PFSK-1 (cell line): ENCODE results near the gene TMPRSS9.

Source experiments
- FOXP2 ChIP-seq: optimal IDR thresholded peaks from 2 replicates; pipeline ENCODE3; 2011; ENCODE audit warnings: borderline replicate concordance, control low read depth, inconsistent platforms; ENCODE audit not compliant: insufficient read depth; ENCODE audit errors: extremely low read length, extremely low read depth
- POLR2AphosphoS5 ChIP-seq: IDR thresholded peaks from 2 replicates; pipeline ENCODE4 v1.6.1; 2012; ENCODE audit warnings: low read depth, mild to moderate bottlenecking, control low read depth, low read length, moderate library complexity
- REST ChIP-seq, 2 experiments: IDR thresholded peaks; 2 replicates each; pipeline versions ENCODE4 v1.6.1 to v1.8.0; 2011 to 2012; ENCODE audit warnings: low read depth in 2 of 2, low read length in 2 of 2, control low read depth in 1 of 2, inconsistent platforms in 1 of 2, mild to moderate bottlenecking in 1 of 2, moderate library complexity in 1 of 2; ENCODE audit not compliant: insufficient read depth in 1 of 2
- SIN3A ChIP-seq: IDR thresholded peaks from 2 replicates; pipeline ENCODE4 v1.6.1; 2012; ENCODE audit warnings: mild to moderate bottlenecking, low read length, moderate library complexity, borderline replicate concordance; ENCODE audit not compliant: insufficient read depth
- TAF1 ChIP-seq: IDR thresholded peaks from 2 replicates; pipeline ENCODE4 v1.6.1; 2012; ENCODE audit warnings: low read length, control low read depth, borderline replicate concordance; ENCODE audit not compliant: insufficient read depth

- no peak for TF ChIP-seq REST (IDR thresholded peaks at IDR 0.05; ENCODE audit: insufficient read depth in 1 of 2, low read depth in 2 of 2, low read length in 2 of 2)
- TF ChIP-seq POLR2AphosphoS5, result no peak
- no peak for TF ChIP-seq SIN3A
- no peak for TF ChIP-seq FOXP2
- no peak for TF ChIP-seq TAF1
These were observed 29.5 kb downstream of the TMPRSS9 start for GRCh38 chr19:2389594-2389993.
